ENCODE results near the gene STK24.

Gene STK24

DNA sequence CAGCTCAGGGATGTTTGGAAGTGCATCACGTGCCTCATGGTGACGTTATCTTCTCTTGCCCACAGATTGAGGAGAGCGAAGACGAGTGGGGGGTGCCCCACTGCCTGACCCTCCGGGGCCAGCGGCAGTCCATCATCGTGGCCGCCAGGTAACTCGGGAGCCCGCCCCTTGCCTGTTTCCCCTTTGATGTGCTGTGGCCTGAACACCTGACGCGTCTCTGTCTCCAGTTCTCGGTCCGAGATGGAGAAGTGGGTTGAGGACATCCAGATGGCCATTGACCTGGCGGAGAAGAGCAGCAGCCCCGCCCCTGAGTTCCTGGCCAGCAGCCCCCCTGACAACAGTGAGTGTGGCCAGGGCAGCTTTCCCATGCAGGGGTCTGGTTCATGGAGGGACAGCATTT, 137.0 kb downstream of the STK24 start:
- no peak for DNase-seq (ENCODE audit: low read depth in 2 of 2, low spot score in 1 of 2)

DNA sequence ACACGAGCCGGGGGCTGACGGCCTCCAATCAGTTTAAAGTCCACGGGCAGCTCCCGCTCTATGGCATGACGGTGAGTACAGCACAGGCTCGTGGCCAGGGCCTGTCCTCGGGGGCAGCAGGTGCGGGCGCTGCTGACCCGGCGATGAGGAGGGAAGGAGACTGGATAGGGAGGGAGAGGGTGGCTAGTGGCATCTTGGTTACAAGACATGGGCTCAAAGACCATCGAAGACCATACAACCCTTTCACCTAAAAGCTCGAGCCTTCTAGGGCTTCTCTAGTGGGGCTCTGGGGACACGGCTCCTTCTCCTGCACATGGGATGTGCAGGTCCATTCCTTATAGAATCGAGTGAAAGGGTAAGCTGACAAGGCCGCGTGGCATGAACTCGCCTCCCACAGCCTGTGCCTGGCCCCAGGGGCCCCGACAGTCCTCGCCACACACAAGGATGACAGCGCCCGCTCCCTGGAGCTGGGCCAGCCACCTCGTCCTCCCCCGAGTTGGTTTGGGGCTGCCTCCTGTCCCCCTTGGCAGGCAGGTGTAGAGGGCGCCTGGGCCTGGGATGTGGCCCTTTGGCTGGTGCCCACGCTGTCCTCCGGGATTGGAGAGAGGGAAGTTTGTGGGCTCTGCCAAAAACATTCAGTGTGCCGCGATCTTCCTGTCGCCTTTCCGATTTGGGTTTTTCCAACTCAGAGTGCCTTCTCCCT, 137.6 kb downstream of the STK24 start:
- DNase-seq (ENCODE audit: low read depth in 2 of 2, low spot score in 1 of 2), result no peak

DNA sequence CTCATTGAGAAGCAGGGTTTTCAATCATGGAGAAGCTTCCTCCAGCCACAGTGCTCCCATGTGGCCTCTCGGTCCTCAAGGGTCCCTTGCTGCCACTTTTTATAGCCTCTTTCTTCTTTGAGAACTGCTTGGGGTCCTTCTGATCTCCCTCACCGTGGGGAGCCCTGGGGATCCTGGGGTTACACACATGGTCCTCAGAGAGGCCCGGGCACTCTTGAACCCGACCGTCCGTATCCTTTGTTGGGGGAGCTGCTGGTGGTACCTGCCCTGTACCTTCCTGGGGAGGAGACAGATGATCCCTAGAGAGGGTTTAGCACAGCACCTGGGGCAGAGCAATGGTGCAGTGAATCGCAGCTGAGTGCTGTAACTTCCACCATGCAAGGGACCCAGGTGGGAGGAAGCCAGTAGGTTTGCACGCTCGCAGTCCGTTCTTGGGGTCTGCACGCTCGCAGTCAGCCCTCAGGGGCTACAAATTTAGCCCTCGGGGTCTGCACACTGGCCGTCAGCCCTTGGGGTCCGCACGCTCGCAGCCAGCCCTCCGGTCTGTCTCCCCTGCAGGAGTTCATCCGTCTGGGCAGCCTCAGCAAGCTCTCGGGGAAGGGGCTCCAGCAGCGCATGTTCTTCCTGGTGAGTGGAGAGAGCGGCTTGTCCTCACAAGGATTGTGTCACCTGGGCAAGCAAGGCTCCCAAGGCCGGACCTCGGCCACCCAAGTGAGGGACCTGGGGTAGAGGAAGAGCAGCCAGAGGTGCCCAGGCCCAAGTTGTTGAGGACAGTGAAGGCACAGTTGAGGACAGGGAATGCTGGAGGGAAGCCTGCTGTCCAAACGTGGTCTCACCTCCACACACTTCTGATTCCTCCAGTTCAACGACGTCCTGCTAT, 138.4 kb downstream of the STK24 start:
- DNase-seq (ENCODE audit: low read depth in 2 of 2, low spot score in 1 of 2), result no peak

DNA sequence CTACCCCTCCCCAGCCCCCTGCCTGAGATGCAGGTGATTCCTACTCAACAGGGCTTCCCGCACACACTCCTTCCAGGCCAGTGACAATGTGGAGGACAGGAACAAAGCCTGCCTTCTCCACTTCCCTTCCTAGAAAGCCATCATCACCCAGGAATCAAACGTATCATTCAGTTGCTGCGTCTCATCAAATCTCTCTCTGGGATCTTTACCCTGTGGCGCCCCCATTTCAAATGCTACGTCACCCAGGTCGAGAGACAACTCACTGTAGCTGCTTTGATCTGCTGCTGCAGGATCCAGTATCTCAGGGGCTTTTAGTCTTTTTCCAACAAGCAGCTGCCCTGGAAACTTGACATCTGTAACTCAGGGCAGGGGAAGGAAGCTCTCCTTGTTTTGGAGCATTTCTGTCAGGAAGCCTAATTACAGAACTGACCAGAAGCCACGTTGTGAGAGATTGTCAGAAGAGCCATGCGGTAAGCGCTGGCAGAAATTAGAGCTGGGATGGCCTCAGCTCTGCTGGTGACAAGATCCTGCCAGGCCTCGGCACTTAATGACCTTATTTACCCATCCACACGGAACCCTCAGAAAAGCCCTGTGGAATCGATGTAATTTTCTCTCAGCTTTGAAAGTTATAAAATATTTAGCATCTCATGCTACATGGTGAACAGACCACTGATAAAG, 140.5 kb downstream of the STK24 start:
- no peak for DNase-seq (ENCODE audit: low read depth in 2 of 2, low spot score in 1 of 2)

DNA sequence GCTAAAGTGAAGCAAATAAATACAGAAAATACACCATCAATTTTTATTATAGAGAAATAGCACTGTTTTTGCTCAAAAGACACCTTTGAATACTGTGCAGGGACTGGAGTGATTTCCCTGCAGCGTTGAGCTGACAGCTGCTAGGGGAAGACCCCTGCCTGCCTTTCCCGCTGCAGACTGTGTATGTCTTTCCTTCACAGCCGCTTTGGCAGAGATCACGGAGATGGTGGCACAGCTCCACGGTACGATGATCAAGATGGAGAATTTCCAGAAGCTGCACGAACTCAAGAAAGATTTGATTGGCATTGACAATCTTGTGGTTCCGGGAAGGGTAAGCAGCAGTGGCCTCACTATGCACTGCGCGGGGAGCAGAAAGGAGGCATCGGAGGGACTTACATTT, 141.5 kb downstream of the STK24 start:
- DNase-seq (ENCODE audit: low read depth in 2 of 2, low spot score in 1 of 2), result no peak

DNA sequence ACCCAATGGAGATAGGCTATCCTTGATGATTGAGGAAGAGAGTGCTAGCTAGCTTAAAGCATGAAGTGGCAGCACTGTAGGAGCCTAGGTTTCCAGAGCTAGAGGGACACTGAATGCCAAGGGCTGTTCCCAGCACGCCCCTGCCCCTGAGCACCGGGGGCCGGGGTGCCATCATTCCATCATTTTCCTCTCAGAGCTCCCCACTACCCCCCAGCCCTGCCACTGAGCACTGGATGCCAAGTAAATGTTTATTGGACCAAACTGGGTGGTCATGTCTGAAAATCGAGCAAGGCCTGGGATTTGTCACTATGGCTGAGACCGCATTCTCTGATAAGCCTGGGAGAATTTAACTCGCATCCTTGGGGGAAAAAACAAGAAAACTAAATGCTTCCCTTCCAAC, 142.8 kb downstream of the STK24 start:
- no peak for DNase-seq (ENCODE audit: low read depth in 2 of 2, low spot score in 1 of 2)

DNA sequence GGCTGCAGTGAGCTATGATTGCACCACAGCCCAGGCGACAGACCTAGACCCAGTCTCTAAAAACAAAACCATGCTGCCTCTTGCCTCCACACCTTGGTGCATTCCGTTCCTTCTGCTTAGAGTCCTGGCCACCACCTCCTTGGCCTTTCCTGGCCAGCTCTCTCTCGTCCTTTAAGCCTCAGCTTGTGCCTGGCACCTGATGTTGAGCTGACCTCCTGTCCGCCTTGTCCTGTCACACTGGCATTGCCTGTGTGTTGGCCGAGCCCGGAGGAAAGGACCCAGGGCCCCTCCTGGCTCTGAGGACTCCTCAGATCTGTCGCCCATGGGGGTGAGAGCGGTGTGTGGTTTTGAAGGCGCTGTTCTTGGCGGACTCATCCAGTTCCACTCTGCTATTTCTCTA, 143.3 kb downstream of the STK24 start:
- no peak for DNase-seq (ENCODE audit: low read depth in 2 of 2, low spot score in 1 of 2)

DNA sequence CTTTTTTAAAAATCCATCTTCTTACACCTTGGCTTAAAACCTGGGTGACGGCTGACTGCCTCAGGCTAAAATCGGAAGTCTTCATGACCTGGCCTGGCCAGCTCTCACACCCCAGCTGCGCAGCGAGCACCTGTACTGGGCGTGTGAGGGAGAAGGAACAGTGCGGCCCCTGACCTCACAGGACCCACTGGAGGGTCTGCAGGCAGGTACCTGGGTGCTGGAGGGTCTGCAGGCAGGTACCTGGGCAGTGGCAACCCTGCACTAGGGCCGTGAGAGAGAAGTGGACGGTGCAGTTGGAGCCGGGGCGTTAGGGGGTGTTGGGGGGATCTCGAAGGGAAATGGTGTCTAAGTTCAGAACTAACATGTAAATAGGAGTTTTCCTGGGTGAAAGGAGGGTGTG, 144.3 kb downstream of the STK24 start:
- DNase-seq (ENCODE audit: low read depth in 2 of 2, low spot score in 1 of 2), result no peak

DNA sequence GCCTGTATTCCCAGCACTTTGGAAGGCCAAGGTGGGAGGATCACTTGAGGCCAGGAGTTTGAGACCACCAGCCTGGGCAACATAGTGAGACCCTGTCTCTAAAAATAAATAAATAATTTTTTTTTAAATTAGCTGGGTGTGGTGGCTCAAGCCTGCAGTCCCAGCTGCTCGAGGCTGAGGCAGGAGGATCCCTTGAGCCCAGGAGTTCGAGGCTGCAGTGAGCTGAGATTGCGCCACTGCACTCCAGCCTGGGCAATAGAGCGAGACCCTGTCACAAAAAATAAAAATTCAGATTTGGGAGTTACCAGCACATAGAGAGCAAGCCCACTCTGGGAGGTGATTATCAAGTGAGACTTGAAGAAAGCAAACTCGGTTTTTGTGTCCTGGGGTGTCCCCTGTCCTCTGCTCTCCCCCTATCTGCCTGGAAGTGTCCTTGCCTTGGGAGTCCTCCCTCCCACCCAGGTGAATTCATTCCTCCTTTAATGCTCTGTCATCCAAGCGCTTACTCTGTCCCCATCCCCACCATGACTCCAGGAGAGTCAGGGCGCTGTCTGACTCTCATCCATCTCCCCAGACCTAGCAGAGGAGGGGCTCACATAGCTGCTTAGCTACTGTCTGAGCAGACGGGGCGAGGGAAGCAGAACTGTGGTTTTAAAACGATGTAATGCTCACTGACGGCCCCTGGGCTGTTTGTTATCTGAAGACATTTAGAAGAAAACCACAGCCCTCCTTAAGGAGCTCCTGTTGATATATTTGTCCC, 146.8 kb downstream of the STK24 start:
- DNase-seq (ENCODE audit: low read depth in 2 of 2, low spot score in 1 of 2), result no peak

DNA sequence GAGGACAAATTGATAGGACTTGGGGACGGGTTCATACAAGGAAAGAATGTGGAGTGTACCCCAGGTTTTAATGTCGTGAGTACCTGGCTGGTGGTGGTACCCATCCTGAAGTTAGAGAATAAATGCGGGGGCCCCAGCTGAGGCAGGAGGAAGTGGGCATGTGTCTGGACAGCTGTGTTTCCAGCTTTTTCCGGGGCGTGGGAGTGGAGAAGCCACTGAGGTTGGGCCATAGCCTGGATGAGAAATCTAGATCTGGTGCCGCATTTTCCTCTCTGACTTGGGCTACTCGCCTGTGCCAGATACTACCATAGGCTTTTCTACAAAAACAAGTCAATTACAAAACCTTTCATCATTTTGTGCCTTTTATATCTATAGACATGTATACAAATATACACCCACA, 147.4 kb downstream of the STK24 start:
- DNase-seq (ENCODE audit: low read depth in 2 of 2, low spot score in 1 of 2), result no peak

DNA sequence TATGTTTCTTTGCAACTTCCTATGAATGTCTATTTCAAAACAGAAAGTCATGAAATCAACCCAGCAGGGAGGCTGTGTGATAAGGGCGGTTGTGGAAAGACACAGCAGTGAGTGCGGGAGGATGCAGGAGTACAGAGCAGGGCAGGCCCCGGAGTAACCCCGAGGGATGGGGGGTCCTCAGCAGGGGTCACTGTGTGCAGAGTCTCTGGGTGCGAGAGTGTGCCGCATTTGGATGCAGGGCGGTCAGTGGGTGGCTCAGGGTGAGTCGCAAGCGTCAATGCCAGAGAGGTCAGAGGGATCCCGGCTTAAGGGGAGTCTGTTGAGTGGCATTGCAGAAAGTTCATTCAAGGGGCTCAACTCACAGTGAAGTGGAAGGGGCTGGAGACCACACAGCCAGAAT, 147.8 kb downstream of the STK24 start:
- DNase-seq (ENCODE audit: low read depth in 2 of 2, low spot score in 1 of 2), result no peak

DNA sequence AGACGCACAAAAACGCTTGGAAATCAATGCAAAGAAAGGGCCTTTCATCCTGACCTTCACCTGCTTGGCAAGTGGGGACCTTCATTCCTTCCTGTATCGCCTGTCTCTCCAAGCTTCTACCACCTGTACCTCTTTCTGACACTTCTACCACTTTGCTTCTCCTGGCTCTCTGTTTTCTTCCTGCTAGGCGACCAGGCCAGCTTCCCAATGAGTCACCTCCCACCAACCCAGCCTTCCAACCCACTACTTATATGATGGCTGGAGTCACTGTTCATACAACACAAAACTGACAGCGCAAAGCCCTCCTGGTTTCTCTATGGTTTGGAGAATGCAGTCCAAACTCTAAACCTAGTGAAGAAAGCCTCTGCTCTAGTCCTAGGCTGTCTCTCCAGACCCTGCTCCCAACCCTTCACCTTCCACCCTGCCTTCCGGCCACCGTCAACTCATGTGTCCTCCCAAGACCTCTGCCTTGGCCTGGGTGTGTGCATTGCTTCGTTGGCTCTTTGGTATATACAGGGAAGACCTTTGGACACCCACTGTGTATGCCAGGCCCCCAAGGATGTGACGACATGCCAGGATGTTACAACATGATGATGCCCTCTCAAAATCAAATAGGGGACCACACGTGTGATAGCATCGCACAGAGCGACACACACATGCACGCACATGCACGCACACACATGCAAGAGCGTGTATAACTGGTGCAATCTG, 148.5 kb downstream of the STK24 start:
- no peak for DNase-seq (ENCODE audit: low read depth in 2 of 2, low spot score in 1 of 2)

DNA sequence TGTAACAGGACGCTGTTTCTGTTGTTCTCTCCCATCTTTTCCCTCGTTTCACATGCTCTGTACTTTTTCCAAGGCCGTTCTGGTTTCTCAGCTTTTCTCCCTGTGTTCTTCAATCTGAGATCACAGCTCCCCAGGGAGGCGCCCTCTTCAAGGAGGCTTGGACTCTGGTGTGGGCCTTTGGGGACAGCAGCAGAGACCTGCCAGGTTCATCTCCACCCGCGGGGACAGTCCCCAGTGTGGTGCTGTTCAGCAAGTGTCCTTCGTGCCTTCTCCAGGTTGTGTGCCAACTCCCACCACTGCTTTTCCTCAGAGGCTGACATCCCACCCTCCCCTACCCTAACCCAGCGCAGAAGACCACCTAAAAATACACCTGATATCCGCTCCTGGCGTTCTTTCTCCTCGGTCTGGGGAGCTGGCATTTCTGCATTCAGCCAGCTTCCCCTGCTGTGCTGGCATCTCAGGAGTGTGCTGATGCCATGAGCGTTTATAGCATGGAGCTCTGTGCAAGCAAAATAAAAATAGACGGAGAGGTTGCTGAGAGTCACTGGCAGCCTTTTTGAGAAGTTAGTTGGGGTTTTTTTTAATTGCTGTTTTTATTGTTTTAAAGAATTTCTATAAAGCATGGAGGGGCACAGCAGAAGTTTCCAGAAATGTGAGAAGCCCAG, 149.4 kb downstream of the STK24 start:
- DNase-seq (ENCODE audit: low read depth in 2 of 2, low spot score in 1 of 2), result no peak

DNA sequence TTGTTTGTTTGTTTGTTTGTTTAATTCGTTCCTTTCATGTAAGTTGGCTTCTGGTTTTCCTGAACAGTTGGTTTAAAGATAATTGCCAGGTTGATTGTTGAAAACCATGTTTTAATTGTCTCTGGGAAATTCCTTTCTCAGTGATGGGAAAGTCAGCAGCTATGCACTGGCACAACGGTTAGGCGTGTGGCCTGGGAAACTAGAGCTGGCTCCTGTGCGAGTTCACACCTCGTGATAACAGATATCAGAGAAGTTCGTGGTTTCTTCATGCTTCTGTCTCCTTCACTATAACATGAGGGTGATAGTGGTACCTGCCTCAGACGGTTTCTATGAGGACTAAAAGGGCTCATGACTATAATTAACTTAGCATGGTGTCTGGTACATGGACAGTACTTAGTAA, 153.5 kb downstream of the STK24 start:
- DNase-seq (ENCODE audit: low read depth in 2 of 2, low spot score in 1 of 2), result no peak

DNA sequence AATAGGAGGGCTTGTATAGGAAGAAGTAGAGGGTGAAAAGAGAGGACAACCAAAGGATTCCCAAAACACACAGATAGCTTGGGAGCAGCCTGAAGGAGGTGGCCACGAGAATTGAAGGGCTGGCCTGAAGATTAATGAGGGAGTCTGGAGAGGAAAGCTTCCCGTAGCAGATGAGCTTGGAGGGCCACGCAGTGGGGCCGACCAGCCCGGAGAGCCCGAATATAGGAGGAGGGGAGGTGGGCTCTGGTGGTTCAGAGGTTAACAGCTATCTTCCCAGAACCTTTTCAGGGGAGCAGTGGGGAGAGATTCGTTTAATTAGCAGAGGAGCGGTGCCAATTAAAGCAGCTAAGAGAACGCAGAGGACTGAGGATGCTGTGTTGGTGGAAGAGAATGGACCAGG, 154.9 kb downstream of the STK24 start:
- DNase-seq (ENCODE audit: low read depth in 2 of 2, low spot score in 1 of 2), result no peak

DNA sequence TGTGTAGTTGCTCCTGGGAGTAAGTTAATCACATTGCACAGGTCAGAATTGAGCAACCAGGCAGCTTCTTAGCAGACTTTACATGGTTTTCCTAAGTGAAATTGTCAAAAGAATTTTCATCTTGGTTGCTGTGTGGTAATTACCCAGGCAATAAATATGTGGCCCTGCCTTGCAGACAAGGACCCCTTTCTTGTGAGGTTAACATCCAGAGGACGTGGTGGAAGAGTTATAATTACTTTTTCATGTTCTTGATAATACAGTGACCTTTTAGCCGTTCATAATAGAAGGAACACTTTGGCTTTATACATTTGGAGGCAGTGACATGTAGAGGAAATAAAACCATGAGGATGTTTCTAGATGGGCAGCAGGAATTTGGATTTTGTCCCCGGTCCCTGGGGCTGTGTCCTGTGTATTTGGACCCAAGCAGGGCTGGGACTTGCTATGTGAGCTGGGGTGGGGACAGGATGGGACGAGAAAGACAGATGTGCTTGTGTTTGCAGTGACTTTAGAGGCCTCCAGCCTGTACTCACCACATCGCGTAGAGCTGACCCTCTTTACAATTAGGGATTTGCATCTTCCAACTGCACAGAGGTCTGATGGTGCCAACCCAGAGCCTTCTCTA, 156.2 kb downstream of the STK24 start:
- no peak for DNase-seq (ENCODE audit: low read depth in 2 of 2, low spot score in 1 of 2)

DNA sequence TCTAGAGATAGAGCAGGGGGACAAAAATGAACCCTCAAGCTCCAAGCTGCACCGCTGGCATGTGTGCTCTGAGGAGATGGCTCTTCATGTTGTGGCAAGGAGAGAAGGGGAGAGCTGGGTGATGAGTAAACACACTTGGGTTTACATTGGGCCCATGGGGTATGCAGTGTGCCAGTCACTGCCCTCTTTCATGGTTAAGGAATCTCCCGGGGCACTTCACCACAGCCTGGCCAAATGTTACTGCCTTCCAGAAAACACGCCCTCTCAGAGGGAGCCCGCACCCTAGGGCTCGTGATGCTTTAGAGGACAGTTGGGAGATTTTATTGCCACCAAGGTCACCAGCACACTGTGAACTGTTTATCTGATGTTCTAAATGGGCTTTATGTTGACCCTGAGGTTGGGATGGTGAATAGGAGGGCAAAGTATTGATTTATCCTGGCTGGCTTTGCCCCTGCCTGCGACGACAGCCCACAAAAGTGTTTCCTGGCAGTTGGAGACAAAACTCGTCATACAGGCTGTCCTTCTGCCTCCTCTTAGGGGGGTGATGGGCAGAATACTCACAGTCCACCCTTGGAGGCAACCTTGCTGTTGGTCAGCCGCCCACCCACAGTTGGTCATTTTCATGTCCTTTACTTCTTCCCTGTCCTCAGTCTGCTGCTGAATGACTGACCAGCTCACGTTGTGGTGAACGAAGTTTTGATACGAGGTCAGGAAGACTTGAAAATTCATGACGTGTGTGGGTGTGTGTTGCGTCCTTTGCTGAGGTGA, 156.9 kb downstream of the STK24 start:
- no peak for DNase-seq (ENCODE audit: low read depth in 2 of 2, low spot score in 1 of 2)

DNA sequence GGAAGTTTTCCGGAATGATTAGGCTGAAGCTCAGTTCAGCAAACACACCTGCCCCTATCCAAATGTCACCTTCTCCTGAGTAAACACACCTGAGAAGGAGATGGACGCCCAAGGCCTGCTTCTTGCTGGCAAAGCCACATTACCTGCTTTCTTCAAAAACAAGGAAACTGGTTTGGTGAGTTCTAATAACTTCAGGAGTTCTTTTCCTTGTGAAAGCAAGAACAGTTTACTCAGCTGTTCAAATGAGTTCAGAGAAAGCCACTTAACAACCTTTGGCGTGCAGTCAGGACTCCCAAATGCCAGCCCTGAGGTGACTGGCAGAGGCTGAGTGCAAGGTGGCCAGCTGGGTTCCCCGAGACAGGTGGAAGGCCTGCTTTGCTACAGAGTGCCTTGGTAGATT, 160.5 kb downstream of the STK24 start:
- no peak for DNase-seq (ENCODE audit: low read depth in 2 of 2, low spot score in 1 of 2)
